Measurements from ENCODE around the gene NGEF.

GRCh38 chr2:233037078-233037477 lies 24.0 kb upstream of the NGEF start:
- TF ChIP-seq CTCF (IDR thresholded peaks at IDR 0.05) (no peak), POLR2AphosphoS5 (IDR thresholded peaks at IDR 0.05) (no peak), EP300 (IDR thresholded peaks at IDR 0.05) (no peak)

All from suprapubic skin (tissue), 4 donors.